ENCODE data around the gene RNF115.

DNA sequence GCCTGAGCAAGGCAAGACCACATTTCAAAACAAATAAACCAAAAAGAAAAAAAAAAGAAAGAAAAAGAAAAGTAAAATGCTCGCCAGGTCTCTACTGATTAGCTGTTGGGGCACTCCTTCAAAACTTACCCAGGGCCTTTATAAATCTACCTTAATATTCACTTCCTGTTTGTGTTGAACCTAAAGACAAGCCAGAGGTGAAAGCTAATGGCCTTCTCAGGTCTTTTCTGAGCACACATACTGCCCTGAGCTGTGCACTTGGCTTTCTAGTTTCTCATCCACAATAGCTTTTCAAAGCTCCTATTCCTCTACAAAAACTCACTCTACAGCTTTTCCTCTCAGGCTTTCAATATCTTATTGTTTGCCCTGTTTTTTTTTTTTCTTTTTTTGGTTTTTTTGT, 50.5 kb downstream of the RNF115 start:
- TF ChIP-seq POLR2A (IDR thresholded peaks at IDR 0.05) (no peak), CTCF (IDR thresholded peaks at IDR 0.05) (no peak)
